Measurements from ENCODE around the gene ADAMTS17.

- TF ChIP-seq, protein P1, sequence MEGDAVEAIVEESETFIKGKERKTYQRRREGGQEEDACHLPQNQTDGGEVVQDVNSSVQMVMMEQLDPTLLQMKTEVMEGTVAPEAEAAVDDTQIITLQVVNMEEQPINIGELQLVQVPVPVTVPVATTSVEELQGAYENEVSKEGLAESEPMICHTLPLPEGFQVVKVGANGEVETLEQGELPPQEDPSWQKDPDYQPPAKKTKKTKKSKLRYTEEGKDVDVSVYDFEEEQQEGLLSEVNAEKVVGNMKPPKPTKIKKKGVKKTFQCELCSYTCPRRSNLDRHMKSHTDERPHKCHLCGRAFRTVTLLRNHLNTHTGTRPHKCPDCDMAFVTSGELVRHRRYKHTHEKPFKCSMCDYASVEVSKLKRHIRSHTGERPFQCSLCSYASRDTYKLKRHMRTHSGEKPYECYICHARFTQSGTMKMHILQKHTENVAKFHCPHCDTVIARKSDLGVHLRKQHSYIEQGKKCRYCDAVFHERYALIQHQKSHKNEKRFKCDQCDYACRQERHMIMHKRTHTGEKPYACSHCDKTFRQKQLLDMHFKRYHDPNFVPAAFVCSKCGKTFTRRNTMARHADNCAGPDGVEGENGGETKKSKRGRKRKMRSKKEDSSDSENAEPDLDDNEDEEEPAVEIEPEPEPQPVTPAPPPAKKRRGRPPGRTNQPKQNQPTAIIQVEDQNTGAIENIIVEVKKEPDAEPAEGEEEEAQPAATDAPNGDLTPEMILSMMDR (IDR thresholded peaks at IDR 0.05; ENCODE audit: low read depth, low read length): no peak
- TF ChIP-seq POLR2A (IDR thresholded peaks at IDR 0.05; ENCODE audit: extremely low read depth, insufficient read length) (no peak), MYC (IDR thresholded peaks at IDR 0.05; ENCODE audit: low read depth, low read length) (no peak)
Observed at GRCh38 chr15:100160953-100161352, 180.8 kb downstream of the ADAMTS17 start.
